HG02885 (cell line): Measurements from ENCODE around the gene TMEM125.

ENCODE experiments used
- ATAC-seq: cut with Tn5 transposase; IDR thresholded peaks from one replicate; pipeline ENCODE4 v1.9.1; 2021; ENCODE audit warnings: mild to moderate bottlenecking; ENCODE audit not compliant: unreplicated experiment, poor library complexity

The TMEM125 gene

DNA sequence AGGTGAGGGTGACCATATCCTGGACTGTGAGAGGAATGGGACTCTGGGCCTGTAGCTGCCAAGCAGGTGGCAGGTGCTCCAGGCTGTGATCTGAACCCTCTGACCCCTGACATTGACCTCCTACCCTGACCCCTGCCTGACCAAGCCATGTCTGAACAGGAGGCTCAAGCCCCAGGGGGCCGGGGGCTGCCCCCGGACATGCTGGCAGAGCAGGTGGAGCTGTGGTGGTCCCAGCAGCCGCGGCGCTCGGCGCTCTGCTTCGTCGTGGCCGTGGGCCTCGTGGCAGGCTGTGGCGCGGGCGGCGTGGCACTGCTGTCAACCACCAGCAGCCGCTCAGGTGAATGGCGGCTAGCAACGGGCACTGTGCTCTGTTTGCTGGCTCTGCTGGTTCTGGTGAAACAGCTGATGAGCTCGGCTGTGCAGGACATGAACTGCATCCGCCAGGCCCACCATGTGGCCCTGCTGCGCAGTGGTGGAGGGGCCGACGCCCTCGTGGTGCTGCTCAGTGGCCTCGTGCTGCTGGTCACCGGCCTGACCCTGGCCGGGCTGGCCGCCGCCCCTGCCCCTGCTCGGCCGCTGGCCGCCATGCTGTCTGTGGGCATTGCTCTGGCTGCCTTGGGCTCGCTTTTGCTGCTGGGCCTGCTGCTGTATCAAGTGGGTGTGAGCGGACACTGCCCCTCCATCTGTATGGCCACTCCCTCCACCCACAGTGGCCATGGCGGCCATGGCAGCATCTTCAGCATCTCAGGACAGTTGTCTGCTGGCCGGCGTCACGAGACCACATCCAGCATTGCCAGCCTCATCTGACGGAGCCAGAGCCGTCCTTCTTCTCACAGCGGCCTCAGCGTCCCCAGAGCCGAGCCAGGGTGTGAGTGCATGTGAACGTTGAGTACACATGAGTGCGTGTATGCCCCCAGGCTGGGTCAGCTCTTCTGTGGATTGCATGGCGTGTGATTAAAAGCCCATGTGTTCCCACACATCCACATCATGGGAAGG lies 3.1 kb downstream of the TMEM125 start:
- no peak for ATAC-seq

DNA sequence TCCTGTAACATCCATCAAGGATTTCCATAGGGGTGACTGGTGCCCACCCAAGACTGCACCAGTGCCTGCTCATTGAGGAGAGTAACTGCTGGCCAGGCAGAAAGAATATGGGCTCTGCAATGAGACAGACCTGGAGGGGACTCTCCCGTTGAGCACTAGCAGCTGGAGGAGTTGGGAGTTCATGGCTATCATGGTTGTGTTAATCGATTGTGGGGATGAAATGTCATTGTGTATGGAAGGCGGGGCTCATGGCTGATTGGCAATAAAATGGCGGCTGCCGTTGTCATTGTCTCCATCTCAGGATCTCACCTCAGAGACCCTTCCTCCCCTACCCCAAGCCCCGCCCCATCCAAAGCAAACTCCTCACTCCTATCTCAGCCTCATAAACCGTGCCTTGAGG lies 3.9 kb downstream of the TMEM125 start:
- ATAC-seq, result no peak

DNA sequence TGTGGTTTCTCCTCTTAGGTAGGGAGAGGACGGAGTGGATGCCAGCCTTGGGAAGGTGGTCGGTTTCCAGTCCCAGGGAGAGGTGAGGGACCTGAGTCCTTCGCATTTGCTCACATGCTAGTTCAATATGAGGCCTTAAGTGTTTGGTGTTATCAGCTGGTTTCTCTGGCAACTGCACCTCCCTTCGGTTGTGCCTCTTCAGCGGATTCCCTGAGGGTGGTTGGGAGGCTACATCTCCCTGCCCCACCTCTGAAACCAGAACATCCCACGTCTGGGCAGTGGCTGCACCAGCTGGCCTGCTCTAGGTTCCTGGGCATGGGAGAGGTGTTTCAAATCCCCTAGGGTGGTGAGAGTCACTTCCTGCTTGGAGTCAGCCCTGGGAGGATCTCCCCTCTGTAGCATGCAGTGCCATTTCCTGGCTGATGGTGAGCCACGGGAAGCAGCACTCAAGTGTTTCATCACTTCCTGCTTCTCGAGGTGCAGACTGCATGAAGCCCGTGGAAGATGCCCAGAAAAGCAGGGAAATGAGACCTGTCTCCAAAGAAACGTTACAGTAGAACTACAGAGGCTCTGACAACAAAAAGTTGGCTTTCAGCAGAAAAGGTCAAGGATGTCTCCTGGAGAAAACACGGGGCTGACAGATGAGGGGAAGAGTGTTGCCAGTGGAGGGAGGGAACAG lies 4.5 kb downstream of the TMEM125 start:
- ATAC-seq, result no peak

DNA sequence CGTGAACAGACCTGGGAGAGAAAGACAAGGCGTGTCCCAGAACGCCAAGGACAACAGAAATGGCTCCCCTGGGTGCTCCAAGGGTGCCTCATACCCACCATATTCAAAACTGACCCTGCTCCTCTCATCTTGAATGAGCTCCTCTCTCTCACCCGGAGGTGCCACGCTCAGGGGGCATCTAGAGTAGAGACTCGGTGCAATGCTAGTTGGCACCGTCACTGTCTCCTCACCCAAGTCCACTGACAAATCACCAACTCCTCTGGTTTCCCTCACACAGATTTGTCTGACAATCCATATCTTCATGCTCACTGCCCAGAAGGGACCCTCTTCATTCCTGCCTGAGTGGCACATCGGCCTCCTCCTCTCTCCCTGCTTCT lies 5.0 kb downstream of the TMEM125 start:
- ATAC-seq, result no peak

DNA sequence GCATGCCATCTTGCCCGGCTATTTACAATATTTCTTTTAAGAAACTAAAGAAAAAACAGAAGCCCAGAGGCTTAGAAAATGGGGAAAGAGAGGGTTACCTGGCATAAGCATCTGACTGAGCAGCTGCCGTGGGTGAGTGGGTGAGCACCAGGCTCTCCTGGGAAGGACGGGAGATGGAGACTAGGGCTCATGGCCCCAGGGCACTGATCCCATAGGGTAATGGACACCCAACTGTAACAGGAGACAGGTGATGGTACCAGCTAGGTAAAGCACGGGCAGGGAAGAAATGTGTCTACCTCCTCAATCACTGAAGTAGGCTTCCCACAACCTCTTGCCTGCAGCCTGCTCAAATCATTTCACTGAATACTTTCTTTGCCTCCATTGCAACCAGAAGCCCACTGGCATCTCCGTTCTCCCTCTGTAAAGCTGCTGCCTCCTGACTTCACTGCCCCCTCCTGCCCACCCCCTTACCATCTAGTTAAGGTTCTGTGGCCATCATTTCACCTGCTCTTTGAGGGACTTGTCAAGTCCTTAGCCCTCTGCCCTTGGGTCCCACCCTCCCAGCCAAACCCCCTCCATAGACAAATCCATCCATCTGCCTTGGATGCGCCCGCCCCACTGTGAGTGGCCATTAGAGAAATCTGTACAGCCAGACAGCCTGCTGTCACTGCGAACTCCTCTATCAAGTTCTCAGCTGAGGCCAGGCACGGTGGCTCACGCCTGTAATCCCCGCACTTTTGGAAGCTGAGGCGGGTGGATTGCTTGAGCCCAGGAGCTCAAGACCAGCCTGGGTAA lies 6.2 kb downstream of the TMEM125 start:
- no peak for ATAC-seq

DNA sequence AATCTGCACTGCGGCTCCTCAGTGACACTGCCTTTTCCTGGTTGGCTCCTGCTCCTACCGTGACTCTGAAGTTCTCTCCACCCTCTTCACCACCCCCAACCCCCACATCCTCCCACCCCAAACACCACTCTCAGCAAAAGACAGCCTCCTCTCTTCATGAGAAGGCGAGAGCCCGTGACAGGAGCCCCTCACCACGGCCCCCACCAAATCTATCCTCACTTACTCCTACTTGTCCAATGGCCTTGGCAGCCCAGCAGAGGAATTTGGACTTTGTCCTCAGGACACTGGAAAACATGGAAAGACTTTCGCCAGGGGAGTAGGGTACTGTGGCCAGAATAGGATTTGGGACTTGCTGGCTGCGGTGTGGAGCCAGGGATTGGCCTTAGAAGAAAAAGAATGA lies 6.9 kb downstream of the TMEM125 start:
- no peak for ATAC-seq

DNA sequence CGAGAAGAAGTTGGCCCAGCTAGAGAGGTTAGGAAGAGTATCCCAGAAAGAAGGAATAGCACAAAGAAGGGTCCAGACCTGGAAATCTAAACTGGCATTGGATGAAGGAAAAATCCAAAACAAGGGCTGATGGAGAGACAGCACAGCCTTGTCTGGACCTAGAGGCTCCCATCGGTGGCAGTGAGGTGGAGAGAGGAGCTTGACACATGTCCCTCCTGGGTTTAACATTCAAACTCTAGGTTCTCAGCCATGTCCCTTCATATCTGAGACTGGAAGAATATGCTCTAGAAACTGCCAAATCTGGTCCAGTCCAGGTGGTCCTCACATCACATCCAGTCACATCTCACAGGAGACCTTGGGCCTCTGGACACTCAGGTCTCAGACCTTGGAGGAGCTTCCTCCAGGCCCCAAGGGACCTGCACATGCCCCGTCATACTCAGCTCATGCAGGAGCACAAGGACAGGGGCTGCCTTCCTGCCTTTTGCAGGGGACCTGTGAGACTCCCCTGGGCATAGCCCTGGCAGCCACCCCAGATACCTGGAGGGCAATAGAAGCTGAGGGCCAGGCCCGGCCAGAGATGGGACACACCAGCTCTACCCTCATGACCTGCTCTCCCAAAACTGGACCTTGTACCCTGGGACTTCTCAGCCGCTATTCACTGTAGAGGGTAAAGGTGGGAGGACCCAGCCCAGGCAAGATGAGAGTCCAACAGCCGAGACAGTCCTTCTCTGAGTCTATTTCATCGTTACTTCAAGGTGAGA lies 7.5 kb downstream of the TMEM125 start:
- ATAC-seq, result no peak

DNA sequence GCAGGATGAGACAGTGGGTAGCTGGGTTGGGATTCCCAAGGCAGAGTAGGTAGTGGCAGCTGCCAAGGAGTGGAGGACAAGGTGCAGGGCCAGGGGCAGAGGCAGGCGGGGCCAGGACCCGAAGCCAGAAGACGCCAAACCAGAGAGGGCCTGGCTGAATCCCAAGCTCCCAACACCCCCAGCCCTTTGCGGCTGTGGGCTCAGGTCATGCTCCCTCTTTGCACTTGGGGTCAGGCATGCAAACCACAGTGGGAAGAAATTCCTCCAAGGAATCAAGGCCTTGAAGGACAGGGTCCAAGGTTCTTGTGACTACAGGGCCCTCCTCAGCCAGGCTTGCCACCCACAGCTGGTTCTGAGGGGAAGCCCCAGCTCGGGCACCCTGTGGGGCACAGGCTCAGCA lies 9.4 kb downstream of the TMEM125 start:
- ATAC-seq, result no peak

DNA sequence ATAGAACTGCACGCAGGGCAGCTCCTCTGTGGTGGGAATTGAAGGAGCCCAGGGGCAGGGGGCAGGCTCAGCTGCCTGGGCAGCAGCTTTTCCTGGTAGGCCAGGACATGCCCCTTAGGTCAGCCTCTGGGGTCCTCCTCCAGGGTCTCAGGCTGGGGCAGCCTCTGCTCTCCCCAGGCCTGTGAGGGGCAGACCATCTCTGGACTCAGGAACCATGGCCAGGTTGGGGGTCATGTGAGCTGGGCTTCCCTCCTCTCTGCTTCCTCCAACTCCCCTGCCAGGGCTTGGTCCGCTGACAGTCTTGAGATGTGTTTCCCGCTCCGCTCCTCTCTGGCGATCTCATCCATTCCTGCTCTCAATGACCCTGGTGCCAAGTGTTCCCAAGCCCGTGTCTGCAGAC lies 9.9 kb downstream of the TMEM125 start:
- no peak for ATAC-seq

DNA sequence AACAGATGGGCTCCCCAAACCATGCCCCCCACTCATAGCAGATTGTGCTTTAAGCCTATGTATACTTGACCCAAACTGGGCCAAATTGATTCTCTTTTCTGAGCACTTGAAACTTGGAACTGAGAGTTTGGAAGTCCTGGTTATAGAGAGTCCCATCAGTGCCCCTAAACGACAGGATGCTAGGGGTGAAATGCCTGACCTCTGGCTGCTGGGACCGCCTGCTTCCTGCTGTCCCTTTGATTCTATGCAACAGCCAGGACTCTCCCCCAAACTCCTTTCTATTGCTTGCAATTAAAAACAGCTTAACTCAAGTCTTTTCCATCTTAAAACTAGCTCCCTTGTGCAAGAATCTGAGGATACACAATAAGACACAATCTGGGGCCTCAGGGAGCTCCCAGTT lies 10.9 kb downstream of the TMEM125 start:
- no peak for ATAC-seq

DNA sequence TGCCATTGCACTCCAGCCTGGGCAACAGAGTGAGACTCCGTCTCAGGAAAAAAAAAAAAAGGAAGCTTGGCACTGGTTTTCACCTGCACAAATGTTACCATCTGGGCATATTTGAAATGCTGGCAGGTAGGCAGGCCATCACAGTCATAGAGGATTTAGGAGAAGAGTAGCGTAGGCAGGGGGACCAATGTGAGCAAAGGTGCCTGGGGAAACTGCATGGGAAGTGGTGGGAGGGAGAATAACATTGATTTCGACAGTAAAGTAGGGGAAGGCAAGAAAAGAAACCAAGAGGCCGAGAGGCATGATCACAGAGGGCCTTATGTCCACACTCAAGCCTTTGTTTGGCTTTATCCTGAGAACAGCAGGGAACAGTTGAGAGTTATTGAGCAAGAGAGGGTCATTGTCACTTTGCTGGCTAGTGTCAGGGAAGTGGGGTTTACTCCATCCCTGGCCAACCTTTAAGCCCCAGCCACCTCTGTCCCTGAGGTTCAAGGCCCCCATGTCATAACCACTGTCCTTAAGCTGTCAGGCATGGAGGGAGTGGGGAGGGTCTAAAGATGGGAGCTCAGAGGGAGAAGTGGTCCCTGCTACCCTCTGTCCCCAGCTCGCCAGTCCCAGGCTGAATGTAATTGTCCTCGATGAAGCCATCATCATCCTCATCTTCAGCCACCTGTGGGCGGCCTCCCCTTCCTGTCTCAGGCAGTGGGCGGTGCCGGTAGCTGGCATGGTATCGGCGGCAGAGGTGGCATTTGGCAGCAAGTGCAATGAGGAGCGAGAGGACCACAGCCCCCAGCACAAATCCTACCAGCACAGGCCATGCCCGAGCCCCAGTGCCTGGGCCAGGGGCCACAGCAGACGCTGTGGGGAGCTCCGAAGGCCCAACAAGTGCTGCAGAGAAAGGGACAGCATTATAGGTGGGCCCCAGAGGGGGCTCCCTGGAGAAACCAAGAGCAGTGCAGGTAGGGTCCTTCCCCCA lies 12.7 kb downstream of the TMEM125 start:
- no peak for ATAC-seq

DNA sequence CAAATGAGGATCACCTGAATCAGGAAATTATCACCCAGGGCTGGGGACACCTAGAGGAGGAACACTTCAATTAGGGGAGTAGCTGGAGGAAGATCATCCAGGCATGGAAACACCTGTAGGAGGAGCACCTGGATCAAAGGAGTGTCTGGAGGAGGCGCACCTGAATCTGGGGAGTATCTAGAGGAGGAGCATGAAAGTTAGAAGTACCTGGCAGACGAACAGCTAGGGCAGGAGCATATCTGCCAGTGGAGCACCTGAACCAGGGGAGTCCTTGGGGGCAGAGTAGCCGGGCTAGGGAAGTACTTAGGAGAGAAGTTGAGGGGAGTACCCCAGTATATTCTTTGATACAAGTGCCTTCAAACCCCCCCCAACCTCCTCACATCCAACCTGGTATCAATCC lies 14.3 kb downstream of the TMEM125 start:
- no peak for ATAC-seq

DNA sequence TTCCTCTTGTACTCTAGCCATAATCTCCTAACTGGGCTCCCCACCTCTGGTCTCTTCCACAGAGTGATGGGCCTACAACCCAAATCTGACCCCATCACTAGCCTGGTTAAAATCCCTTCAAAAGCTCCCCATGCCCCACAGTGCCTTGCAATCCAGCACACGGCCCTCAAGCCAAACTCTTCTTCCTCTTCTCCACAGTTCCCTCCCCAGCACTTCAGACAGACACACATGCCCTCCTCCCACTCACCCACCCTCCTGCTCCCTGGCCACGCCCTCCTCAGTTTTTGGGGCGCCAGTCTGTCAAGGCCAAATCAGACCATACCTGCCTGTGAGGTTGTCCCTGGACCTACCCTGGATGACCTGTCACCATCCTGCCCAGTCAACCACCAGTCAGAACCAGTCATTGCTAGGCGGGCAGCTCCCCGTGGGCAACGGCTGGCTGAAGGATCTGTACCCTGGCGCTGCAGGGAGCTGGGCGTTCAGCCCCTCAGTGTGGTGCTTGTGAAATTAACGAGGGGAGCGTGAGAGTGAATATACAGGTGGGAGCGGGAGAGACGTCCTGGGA lies 14.8 kb downstream of the TMEM125 start:
- no peak for ATAC-seq

DNA sequence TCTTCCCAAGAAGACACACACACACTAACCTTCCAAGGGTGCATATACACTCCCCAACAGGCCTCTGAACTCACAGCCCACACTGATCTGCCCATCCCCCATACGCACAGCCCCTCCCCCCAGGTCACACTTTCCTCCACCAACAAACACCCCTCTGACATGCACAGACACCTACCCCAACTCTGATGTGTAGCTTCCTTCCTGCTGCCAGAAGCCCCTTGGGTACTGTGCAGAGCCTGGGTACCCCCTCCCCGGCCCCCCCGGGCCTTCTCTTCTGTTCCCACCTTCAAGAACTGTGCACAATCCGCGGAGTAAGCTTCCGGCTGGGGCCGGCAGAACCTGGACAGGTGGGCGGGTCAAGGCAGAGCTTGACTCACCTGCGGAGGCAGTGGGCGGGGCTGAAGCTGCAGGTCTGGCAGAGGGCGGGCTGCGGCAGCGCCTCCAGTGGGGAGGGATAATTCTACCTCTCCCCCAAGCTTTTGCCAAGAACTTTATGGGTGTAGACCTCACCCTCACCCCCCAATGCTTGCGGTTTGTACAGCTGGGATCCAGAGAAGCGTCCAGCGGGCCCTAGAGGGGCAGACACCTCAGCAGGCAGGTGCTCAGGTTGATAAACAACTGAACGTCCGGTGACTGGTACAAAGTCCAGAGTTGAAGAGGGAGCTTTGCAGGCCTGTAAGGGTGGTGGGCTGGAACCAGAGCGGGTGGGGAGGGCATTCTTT lies 15.6 kb downstream of the TMEM125 start, which contains the start of gene C1orf210:
Gene C1orf210, minus strand, starts transcription at position 313 of the 722 bp plus-strand sequence. CDS start 2,311 bp downstream, outside the sequence.
- ATAC-seq, result no peak

DNA sequence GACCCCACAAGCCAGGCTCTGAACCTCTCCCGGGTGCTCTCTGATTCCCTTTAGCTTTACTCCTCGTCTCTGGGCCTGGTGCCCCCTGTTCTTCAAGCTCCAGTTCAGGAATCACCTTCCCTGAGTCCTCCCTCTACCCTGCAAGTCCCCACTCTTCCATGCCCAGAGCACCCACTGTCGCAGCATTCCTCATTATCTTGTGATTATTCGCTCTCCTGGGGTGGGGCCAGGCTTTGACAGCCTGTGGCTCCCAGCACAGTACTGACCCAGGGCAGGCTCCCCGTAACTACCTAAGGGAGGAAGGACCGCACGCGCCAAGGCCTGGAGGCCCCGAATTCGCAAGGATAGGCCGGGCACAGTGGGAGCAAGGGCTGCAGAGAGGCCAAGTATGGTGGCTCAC lies 16.3 kb downstream of the TMEM125 start:
- ATAC-seq, result no peak

DNA sequence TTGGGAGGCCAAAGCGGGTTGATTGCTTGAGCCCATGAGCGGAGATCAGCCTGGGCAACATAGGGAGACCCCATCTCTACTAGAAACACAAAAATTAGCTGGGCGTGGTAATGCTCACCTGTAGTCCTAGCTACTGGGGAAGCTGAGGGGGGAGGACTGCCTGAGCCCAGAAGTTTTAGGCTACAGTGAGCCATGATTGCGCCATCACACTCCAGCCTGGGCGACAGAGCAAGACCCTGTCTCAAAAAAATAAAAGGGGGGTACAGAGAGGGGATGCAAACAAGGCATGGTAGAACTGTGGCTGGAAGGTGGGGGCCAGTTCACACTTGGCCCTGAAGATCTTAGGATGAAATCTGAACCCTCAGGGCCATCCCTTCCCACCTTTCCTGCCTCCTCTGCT lies 16.8 kb downstream of the TMEM125 start:
- ATAC-seq, result no peak

DNA sequence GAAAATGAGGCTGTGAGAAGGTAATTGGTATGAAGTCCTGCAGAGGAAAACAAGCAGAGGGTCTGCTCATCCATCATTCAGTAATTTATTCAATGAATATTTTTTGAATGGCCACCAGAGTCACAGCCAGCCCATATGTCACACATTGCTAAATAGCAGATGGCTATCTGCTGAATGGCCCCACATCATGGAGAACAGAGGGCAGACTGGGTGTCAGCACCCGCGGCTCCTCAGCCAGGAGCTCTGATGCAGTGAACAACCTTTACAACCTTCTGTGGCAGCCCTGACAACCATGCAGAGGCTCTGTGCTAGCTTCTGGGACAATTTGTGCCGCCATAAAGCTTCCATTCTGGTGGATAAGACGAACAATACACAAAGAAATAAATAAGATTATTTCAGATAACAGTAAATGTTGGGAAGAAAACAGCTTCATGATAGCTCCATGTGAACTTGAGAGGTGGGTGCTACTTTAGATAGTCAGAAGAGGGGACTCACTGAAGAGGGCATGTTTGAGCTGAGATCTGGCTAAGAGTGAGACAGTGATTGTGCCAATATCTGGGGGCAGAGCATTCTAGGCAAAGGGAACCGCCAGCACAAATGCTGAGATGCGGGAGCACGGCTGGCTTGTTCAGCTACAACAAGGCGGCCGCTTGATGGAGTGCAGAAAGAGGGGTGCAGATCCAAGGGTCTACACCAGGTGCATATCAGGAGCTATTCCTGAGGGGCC lies 18.4 kb downstream of the TMEM125 start:
- ATAC-seq, result no peak
